HepG2 (cell line): Measurements from ENCODE around the gene AMIGO3. TPM values are rescaled to one million over a fixed set of nuclear protein-coding genes. Genes with fewer than 3 reads are reported as not detected.
"Not testable (repeated sequence)": the region's sequence is repeated elsewhere in the genome, so short reads cannot be mapped to it uniquely, and the experiment has no call there.

Experiments
- ATAC-seq: fragments of 200-7000 bp; cut with Tn5 transposase; 3 replicates; pipeline ENCODE4 v1.9.1; 2020; ENCODE audit warnings: mild to moderate bottlenecking, moderate library complexity
- BruUV-seq: library from RNA; stranded (reverse); fragments of 400-500 nt; replicated peaks from 2 replicates; lab custom pipeline; 2021; lab: Mats Ljungman, UMichigan
- CTCF ChIA-PET: fragments of 300-600 bp; formaldehyde crosslinking; extraction: SDS; loops from one replicate; lab custom pipeline; 2021; ENCODE audit warnings: low total read pairs, inconsistent platforms, low intra/inter-chr PET ratio; lab: Yijun Ruan, JAX
- POLR2A ChIA-PET: fragments of 350-600 bp; sonication (Branson Sonifier 250); formaldehyde crosslinking; loops from one replicate; lab custom pipeline; 2020; ENCODE audit warnings: antibody characterized with exemption, inconsistent platforms; lab: Yijun Ruan, JAX
- DNase-seq: peaks from one replicate; pipeline ENCODE4 v3.0.0-alpha.2; 2015; ENCODE audit warnings: low spot score
- FAIRE-seq: peaks from 3 replicates; lab custom pipeline; 2011; peaks lifted over from hg19 to GRCh38; lab: Jason Lieb, UNC
- H2AFZ ChIP-seq: one replicate; pipeline ENCODE4 v1.6.1; 2011; ENCODE audit warnings: low read length, inconsistent platforms
- H3K27ac ChIP-seq: fragments of 300-600 bp; 3 replicates; pipeline ENCODE4 v1.8.0; 2011; ENCODE audit warnings: mixed run types, mild to moderate bottlenecking, mixed read lengths, low read length, inconsistent platforms; ENCODE audit not compliant: insufficient read depth; ENCODE audit errors: extremely low read length
- H3K27me3 ChIP-seq, 2 experiments: fragments of 200-600 bp in 1 of 2; 2 replicates in 1 of 2; 3 replicates in 1 of 2; pipeline versions ENCODE4 v1.6.0 to v1.8.0; 2011; ENCODE audit warnings: low read length in 2 of 2, mild to moderate bottlenecking in 2 of 2, moderate library complexity in 2 of 2, inconsistent platforms in 1 of 2; ENCODE audit not compliant: insufficient read depth in 2 of 2, control insufficient read depth in 1 of 2
- H3K36me3 ChIP-seq, 2 experiments: fragments of 200-600 bp in 1 of 2; replicated peaks in 1 of 2; 2 replicates in 1 of 2; 3 replicates in 1 of 2; pipeline versions ENCODE4 v1.5.1 to v1.8.0; 2011; ENCODE audit warnings: low read length in 2 of 2, inconsistent platforms in 1 of 2; ENCODE audit not compliant: insufficient read depth in 2 of 2, control insufficient read depth in 1 of 2
- H3K4me1 ChIP-seq: 2 replicates; pipeline ENCODE4 v1.5.1; 2012; ENCODE audit warnings: low read length, inconsistent platforms; ENCODE audit not compliant: insufficient read depth
- H3K4me2 ChIP-seq: 2 replicates; pipeline ENCODE4 v1.6.0; 2011; ENCODE audit warnings: low read depth, low read length, inconsistent platforms
- H3K4me3 ChIP-seq, 3 experiments: fragments of 200-600 bp in 1 of 3; sonication (generic), shearing (Covaris generic) in 1 of 3; replicated peaks in 1 of 3; 2 replicates each; pipeline ENCODE4 v1.5.1; 2011 to 2016; ENCODE audit warnings: low read length in 3 of 3, inconsistent platforms in 2 of 3, low read depth in 2 of 3, mild to moderate bottlenecking in 2 of 3, control low read depth in 1 of 3, mixed read lengths in 1 of 3; ENCODE audit not compliant: insufficient read depth in 1 of 3
- H3K79me2 ChIP-seq: one replicate; pipeline ENCODE4 v1.6.1; 2011; ENCODE audit warnings: low read length, inconsistent platforms; ENCODE audit not compliant: insufficient read depth
- H3K9ac ChIP-seq: 2 replicates; pipeline ENCODE4 v1.6.0; 2011; ENCODE audit warnings: mild to moderate bottlenecking, low read depth, low read length, inconsistent platforms; ENCODE audit not compliant: insufficient read depth
- H3K9me3 ChIP-seq: 2 replicates; pipeline ENCODE4 v1.5.1; 2012; ENCODE audit warnings: mild to moderate bottlenecking, low read length
- H4K20me1 ChIP-seq: 2 replicates; pipeline ENCODE4 v1.6.0; 2011; ENCODE audit warnings: inconsistent platforms, mild to moderate bottlenecking, low read length, moderate library complexity; ENCODE audit not compliant: insufficient read depth
- WGBS: methylation state at CpG from one replicate; pipeline ENCODE4 v1.1.6; 2017; ENCODE audit warnings: low lambda C conversion rate; 5-methylcytosine and 5-hydroxymethylcytosine counted together
- in situ Hi-C: cut with HindIII; loops from 2 replicates; pipeline ENCODE4 v1.10.0; 2017; ENCODE audit warnings: low pct_unique_long_range_greater_than_20kb; ENCODE audit not compliant: extremely low pct_ligation_motif_present
- intact Hi-C: fragments of 100-400 bp; cut with micrococcal nuclease; formaldehyde crosslinking; loops from one replicate; pipeline ENCODE4 v1.10.0; 2022; ENCODE audit not compliant: unreplicated experiment
- polyA plus RNA-seq, 8 experiments: library from polyadenylated mRNA; depleted of rRNA in 3 of 8; stranded (reverse) in 7 of 8; unstranded in 1 of 8; fragments of >200 nt; fragmentation: Illumina TruSeq in 4 of 8; extraction: Trizol in 4 of 8; gene quantifications; 2 replicates each; pipeline versions ENCODE4 v1.2.1 to v1.2.3, GENCODE V29; 2011 to 2016; ENCODE audit warnings: low read depth in 4 of 8, missing spikeins in 1 of 8, mixed read lengths in 1 of 8; ENCODE audit not compliant: insufficient read depth in 1 of 8
- total RNA-seq, 5 experiments: library from RNA; depleted of rRNA; stranded (reverse); fragments of >200 nt; fragmentation: Illumina TruSeq; extraction: Trizol; gene quantifications; 2 replicates each; pipeline ENCODE4 v1.2.3, GENCODE V29; 2016; ENCODE audit warnings: low read depth in 1 of 5

AMIGO3 gene
- total and polyA plus RNA-seq, 2 of the 13 experiments (the other 11 are each of a cell fraction or from before 2014, with no cell fraction given) = 0.35 TPM; not detected in 1

DNA sequence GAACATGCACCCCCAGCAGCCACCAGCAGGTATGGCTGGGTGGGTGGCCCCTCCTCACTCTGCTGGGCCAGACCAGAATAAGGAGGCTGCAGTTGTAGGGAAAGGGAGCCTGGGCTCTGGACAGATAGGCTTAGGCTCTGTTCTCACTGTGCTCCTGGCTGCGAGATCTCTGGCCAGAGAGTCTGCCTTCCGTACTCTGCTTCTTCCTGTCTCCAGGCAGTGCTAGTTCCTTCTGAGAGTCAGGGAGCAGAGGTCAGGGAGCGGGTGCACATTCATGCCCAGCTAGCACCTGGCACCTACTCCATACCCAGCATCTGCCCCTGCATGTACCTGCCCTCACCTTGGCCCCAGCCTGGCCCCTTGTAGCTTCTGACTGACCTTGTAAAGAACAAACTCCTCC lies 28.0 kb downstream of the AMIGO3 start:
- H3K27me3 ChIP-seq, H3K4me3 ChIP-seq, H3K36me3 ChIP-seq, FAIRE-seq, H3K27ac ChIP-seq, intact Hi-C loops, POLR2A ChIA-PET, BruUV-seq, H4K20me1 ChIP-seq, CTCF ChIA-PET, DNase-seq, H3K9me3 ChIP-seq, H3K9ac ChIP-seq, ATAC-seq, in situ Hi-C loops, H2AFZ ChIP-seq: not testable (repeated sequence)
- 92% methylated on average over 2 of the region's 3 CpGs for WGBS
- peaks cover 44% of the 10 kb centered on the region for H3K79me2 ChIP-seq
- peaks cover 41% of the 10 kb centered on the region for H3K4me1 ChIP-seq
- peak overlapping the region; percentile 96; the same call in 1 of the 2 replicates for H3K4me2 ChIP-seq

DNA sequence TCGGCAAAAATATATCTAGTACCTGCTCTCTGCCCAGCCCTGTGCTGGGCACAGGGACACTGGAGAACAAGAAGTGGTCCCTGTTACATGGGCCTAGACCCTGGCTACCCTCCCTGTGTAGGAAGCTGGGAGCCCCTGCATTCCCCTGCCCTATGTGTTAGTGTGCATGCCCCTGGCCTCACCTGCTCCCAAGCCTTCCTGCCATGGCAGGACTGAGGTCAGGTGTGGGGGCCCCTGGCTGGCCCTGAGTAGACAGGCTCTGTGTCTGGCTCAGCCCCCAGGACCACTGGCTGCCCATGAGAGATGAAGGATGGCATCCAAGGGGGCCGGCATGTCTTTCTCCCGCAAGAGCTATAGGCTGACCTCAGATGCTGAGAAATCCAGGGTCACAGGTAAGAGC lies 28.6 kb downstream of the AMIGO3 start:
- peak overlapping the region in 2 of 3 experiments; percentile 13 to 16; a peak in 3 of 6 replicates for H3K4me3 ChIP-seq
- ATAC-seq, BruUV-seq, CTCF ChIA-PET, POLR2A ChIA-PET, H4K20me1 ChIP-seq, H2AFZ ChIP-seq, H3K27ac ChIP-seq, intact Hi-C loops, H3K9me3 ChIP-seq, FAIRE-seq, DNase-seq, H3K36me3 ChIP-seq, H3K27me3 ChIP-seq, in situ Hi-C loops: not testable (repeated sequence)
- H3K4me2 ChIP-seq = peak overlapping the region; percentile 96
- H3K4me1 ChIP-seq = peaks cover 41% of the 10 kb centered on the region
- WGBS = no CpG with 5 or more reads among the region's 3 CpGs
- peak overlapping the region; percentile 29; the same call in 1 of the 2 replicates for H3K9ac ChIP-seq
- H3K79me2 ChIP-seq = peaks cover 44% of the 10 kb centered on the region
